Measurements from ENCODE around the gene PCDHA10.
"Not testable (repeated sequence)": the region's sequence is repeated elsewhere in the genome, so short reads cannot be mapped to it uniquely, and the experiment has no call there.

Gene PCDHA10

DNA sequence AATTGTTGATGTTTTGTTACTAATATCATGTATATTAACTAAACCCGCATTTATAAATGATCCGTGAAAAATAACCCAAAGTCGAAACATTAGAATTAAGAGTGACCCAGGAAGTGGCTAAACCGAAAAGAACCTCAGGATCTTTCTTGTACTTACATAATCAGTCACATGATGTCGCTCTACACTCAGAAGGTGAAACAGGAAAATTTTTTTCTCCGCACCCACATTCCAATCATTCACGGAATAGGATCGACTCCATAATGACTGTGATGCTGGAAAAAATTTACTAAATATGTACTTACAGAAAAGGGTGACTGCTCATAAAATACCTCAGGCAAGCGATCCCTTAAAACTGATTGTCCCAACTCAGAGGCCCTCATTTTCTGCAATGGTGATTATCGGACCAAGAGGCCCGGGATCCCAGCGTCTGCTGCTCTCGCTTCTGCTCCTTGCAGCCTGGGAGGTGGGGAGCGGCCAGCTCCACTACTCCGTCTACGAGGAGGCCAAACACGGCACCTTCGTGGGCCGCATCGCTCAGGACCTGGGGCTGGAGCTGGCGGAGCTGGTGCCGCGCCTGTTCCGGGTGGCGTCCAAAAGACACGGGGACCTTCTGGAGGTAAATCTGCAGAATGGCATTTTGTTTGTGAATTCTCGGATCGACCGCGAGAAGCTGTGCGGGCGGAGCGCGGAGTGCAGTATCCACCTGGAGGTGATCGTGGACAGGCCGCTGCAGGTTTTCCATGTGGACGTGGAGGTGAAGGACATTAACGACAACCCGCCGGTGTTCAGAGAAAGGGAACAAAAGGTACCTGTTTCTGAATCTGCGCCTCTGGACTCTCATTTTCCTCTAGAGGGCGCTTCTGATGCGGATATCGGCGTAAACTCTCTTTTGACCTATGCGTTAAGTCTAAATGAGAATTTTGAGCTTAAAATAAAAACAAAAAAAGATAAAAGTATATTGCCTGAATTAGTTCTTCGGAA is 19.7 kb downstream of the PCDHA10 start, which contains the start of gene PCDHA12:
Gene PCDHA12 (plus strand): TSS at position 224 of the 981 bp plus-strand sequence. CDS start 165 bp downstream, at position 389.
- no peaks in the 10 kb centered on the region for H3K36me3 ChIP-seq (ENCODE audit: control insufficient read depth, insufficient read depth, low read length)
- no peak within 1 kb of the TSS for H3K27ac ChIP-seq (ENCODE audit: insufficient read depth, low read length, poor library complexity, severe bottlenecking)
- H3K27me3 ChIP-seq (replicated peaks; ENCODE audit: control insufficient read depth, insufficient read depth, low read length, poor library complexity, severe bottlenecking) = peaks cover 4% of the 10 kb centered on the region
- no peak within 1 kb of the TSS for H3K4me3 ChIP-seq (ENCODE audit: insufficient read depth, low read depth, low read length, poor library complexity, severe bottlenecking)
- H3K9me3 ChIP-seq (ENCODE audit: control insufficient read depth, low read length) = peaks cover 5% of the 10 kb centered on the region
- H3K4me1 ChIP-seq (ENCODE audit: control insufficient read depth, insufficient read depth, low read length, poor library complexity, severe bottlenecking) = no peaks in the 10 kb centered on the region
- no peak for DNase-seq

GRCh38 chr5:140876541-140877261 is 21.0 kb downstream of the PCDHA10 start:
- H3K36me3 ChIP-seq (ENCODE audit: control insufficient read depth, insufficient read depth, low read length); H3K27me3 ChIP-seq (replicated peaks; ENCODE audit: control insufficient read depth, insufficient read depth, low read length, poor library complexity, severe bottlenecking); DNase-seq; H3K4me1 ChIP-seq (ENCODE audit: control insufficient read depth, insufficient read depth, low read length, poor library complexity, severe bottlenecking); H3K4me3 ChIP-seq (ENCODE audit: insufficient read depth, low read depth, low read length, poor library complexity, severe bottlenecking); H3K27ac ChIP-seq (ENCODE audit: insufficient read depth, low read length, poor library complexity, severe bottlenecking); H3K9me3 ChIP-seq (ENCODE audit: control insufficient read depth, low read length): not testable (repeated sequence)

- peaks cover 12% of the 10 kb centered on the region for H3K9me3 ChIP-seq (ENCODE audit: control insufficient read depth, low read length)
- H3K27me3 ChIP-seq (replicated peaks; ENCODE audit: control insufficient read depth, insufficient read depth, low read length, poor library complexity, severe bottlenecking) = peaks cover 4% of the 10 kb centered on the region
Observed at GRCh38 chr5:140877262-140877581, 21.5 kb downstream of the PCDHA10 start.

DNA sequence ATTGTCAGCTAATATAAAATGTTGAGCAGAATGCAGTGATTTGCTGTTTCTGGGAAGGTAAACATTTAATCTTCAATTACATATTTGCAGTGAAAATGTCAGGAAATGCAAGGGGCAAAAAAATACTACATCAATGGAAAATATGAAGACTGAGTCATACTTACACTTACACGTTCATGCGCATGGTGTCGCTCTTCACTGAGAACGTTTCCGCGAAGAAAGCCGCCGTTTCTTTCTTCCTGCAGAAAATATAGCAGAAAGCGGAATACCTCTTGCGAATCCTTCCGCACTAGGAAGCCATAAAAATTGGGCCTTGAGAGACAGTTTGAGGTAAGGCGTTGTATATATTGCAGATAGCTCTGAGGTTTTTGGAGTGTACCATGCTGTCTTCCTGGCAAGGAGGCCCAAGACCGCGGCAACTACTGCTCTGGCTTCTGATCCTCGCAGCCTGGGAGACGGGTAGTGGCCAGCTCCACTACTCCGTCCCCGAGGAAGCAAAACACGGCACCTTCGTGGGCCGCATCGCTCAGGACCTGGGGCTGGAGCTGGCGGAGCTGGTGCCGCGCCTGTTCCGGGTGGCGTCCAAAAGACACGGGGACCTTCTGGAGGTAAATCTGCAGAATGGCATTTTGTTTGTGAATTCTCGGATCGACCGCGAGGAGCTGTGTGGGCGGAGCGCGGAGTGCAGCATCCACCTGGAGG is 26.3 kb downstream of the PCDHA10 start, which contains the start of gene PCDHA13:
Gene PCDHA13 (plus strand): TSS at position 236 of the 702 bp plus-strand sequence. CDS start 145 bp downstream, at position 381.
- H3K4me1 ChIP-seq (ENCODE audit: control insufficient read depth, insufficient read depth, low read length, poor library complexity, severe bottlenecking) = no peaks in the 10 kb centered on the region
- no peaks in the 10 kb centered on the region for H3K36me3 ChIP-seq (ENCODE audit: control insufficient read depth, insufficient read depth, low read length)
- no peak within 1 kb of the TSS for H3K4me3 ChIP-seq (ENCODE audit: insufficient read depth, low read depth, low read length, poor library complexity, severe bottlenecking)
- H3K27me3 ChIP-seq (replicated peaks; ENCODE audit: control insufficient read depth, insufficient read depth, low read length, poor library complexity, severe bottlenecking) = peaks cover 4% of the 10 kb centered on the region
- no peak within 1 kb of the TSS for H3K27ac ChIP-seq (ENCODE audit: insufficient read depth, low read length, poor library complexity, severe bottlenecking)
- no peak for DNase-seq
- H3K9me3 ChIP-seq (ENCODE audit: control insufficient read depth, low read length) = peaks cover 6% of the 10 kb centered on the region

More at GRCh38 chr5:140877262-140877581, 21.5 kb downstream of the PCDHA10 start:
- Histone ChIP-seq H3K4me3 (ENCODE audit: insufficient read depth, low read depth, low read length, poor library complexity, severe bottlenecking) (no peak overlapping the region), H3K4me1 (ENCODE audit: control insufficient read depth, insufficient read depth, low read length, poor library complexity, severe bottlenecking) (no peaks in the 10 kb centered on the region), H3K27ac (ENCODE audit: insufficient read depth, low read length, poor library complexity, severe bottlenecking) (no peak overlapping the region), H3K36me3 (ENCODE audit: control insufficient read depth, insufficient read depth, low read length) (no peaks in the 10 kb centered on the region)
- DNase-seq = no peak

DNA sequence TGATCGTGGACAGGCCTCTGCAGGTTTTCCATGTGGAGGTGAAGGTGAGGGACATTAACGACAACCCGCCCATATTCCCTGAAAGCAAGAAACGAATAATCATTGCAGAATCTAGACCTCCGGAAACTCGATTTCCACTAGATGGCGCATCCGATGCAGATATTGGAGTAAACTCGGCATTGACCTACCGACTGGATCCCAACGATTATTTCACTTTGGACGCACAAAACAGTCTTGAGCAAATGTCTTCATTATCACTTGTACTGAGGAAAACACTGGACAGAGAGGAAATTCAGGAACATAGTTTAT is 26.8 kb downstream of the PCDHA10 start:
- Histone ChIP-seq H3K9me3 (ENCODE audit: control insufficient read depth, low read length) (peaks cover 6% of the 10 kb centered on the region), H3K27me3 (replicated peaks; ENCODE audit: control insufficient read depth, insufficient read depth, low read length, poor library complexity, severe bottlenecking) (peaks cover 4% of the 10 kb centered on the region), H3K27ac (ENCODE audit: insufficient read depth, low read length, poor library complexity, severe bottlenecking) (no peak overlapping the region), H3K4me3 (ENCODE audit: insufficient read depth, low read depth, low read length, poor library complexity, severe bottlenecking) (no peak overlapping the region), H3K36me3 (ENCODE audit: control insufficient read depth, insufficient read depth, low read length) (no peaks in the 10 kb centered on the region), H3K4me1 (ENCODE audit: control insufficient read depth, insufficient read depth, low read length, poor library complexity, severe bottlenecking) (no peaks in the 10 kb centered on the region)
- DNase-seq = no peak

DNA sequence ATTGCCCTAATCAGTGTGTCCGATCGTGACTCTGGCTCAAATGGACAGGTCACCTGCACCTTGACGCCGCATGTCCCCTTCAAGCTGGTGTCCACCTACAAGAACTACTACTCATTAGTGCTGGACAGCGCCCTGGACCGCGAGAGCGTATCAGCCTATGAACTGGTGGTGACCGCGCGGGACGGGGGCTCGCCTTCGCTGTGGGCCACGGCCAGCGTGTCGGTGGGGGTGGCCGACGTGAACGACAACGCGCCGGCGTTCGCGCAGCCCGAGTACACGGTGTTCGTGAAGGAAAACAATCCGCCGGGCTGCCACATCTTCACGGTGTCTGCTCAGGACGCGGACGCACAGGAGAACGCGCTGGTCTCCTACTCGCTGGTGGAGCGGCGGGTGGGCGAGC is 27.7 kb downstream of the PCDHA10 start:
- no peaks in the 10 kb centered on the region for H3K4me1 ChIP-seq (ENCODE audit: control insufficient read depth, insufficient read depth, low read length, poor library complexity, severe bottlenecking)
- DNase-seq = no peak

DNA sequence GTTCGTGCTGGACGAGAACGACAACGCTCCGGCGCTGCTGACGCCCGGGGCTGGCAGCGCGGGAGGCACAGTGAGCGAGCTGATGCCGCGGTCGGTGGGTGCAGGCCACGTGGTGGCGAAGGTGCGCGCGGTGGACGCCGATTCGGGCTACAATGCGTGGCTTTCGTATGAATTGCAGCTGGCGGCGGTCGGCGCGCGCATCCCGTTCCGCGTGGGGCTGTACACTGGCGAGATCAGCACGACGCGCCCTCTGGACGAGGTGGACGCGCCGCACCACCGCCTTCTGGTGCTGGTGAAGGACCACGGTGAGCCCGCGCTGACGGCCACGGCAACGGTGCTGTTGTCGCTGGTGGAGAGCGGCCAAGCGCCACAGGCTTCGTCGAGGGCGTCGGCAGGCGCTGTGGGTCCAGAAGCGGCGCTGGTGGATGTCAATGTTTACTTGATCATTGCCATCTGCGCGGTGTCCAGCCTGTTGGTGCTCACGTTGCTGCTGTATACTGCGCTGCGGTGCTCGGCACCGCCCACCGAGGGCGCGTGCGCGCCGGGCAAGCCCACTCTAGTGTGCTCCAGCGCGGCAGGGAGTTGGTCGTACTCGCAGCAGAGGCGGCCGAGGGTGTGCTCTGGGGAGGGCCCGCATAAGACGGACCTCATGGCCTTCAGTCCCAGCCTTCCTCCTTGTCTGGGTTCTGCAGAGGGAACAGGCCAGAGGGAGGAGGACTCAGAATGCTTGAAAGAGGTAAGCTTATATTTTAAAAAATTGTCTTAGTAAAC is 28.4 kb downstream of the PCDHA10 start:
- Histone ChIP-seq H3K9me3 (ENCODE audit: control insufficient read depth, low read length) (peaks cover 6% of the 10 kb centered on the region), H3K27ac (ENCODE audit: insufficient read depth, low read length, poor library complexity, severe bottlenecking) (no peak overlapping the region), H3K36me3 (ENCODE audit: control insufficient read depth, insufficient read depth, low read length) (no peaks in the 10 kb centered on the region), H3K4me1 (ENCODE audit: control insufficient read depth, insufficient read depth, low read length, poor library complexity, severe bottlenecking) (no peaks in the 10 kb centered on the region), H3K27me3 (replicated peaks; ENCODE audit: control insufficient read depth, insufficient read depth, low read length, poor library complexity, severe bottlenecking) (no peaks in the 10 kb centered on the region), H3K4me3 (ENCODE audit: insufficient read depth, low read depth, low read length, poor library complexity, severe bottlenecking) (no peak overlapping the region)
- DNase-seq = no peak

More for the DNA sequence above, 27.7 kb downstream of the PCDHA10 start:
- Histone ChIP-seq H3K9me3 (ENCODE audit: control insufficient read depth, low read length) (peaks cover 6% of the 10 kb centered on the region), H3K36me3 (ENCODE audit: control insufficient read depth, insufficient read depth, low read length) (no peaks in the 10 kb centered on the region), H3K27ac (ENCODE audit: insufficient read depth, low read length, poor library complexity, severe bottlenecking) (no peak overlapping the region), H3K27me3 (replicated peaks; ENCODE audit: control insufficient read depth, insufficient read depth, low read length, poor library complexity, severe bottlenecking) (peaks cover 4% of the 10 kb centered on the region), H3K4me3 (ENCODE audit: insufficient read depth, low read depth, low read length, poor library complexity, severe bottlenecking) (no peak overlapping the region)

DNA sequence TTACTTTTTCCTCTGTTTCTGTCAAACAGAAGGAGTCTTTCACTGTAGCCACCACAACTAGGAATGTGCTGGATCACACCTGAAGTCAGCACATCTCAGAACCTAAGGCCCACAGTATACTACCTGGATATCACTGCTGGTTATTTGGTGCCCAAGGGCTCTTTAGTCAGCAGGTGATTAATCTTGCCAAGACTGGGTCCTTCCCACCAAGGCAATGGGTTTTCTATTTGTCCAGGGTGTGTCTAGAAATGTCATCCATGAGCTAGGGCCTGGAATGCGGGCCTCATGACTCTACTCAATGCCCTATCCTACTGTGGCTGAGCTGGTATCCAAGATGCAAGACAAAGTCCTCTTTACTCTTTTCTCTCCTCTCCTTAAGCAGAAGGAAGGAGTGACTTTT is 60.6 kb downstream of the PCDHA10 start:
- Histone ChIP-seq H3K27me3 (replicated peaks; ENCODE audit: control insufficient read depth, insufficient read depth, low read length, poor library complexity, severe bottlenecking) (no peaks in the 10 kb centered on the region), H3K27ac (ENCODE audit: insufficient read depth, low read length, poor library complexity, severe bottlenecking) (no peak overlapping the region), H3K9me3 (ENCODE audit: control insufficient read depth, low read length) (no peaks in the 10 kb centered on the region), H3K4me1 (ENCODE audit: control insufficient read depth, insufficient read depth, low read length, poor library complexity, severe bottlenecking) (no peaks in the 10 kb centered on the region), H3K36me3 (ENCODE audit: control insufficient read depth, insufficient read depth, low read length) (no peaks in the 10 kb centered on the region), H3K4me3 (ENCODE audit: insufficient read depth, low read depth, low read length, poor library complexity, severe bottlenecking) (no peak overlapping the region)
- DNase-seq = no peak
